Cardiac muscle cell (in vitro differentiated cells and primary cell): ENCODE measurements around the gene SARS2. TPM values are rescaled to one million over a fixed set of nuclear protein-coding genes. Genes with fewer than 3 reads are reported as not detected.

ENCODE experiments used
- DNase-seq, 2 donors: peaks; one replicate each; pipeline versions ENCODE4 v3.0.0 to v3.0.0-alpha.2; 2010 to 2017; ENCODE audit warnings: low read depth in 1 of 2, low spot score in 1 of 2
- H3K27ac ChIP-seq: fragments of 200-600 bp; sonication (generic); 2 replicates; pipeline ENCODE4 v1.5.1; 2016
- H3K27me3 ChIP-seq: fragments of 200-600 bp; sonication (generic); 2 replicates; pipeline ENCODE4 v1.6.0; 2016; ENCODE audit warnings: control low read depth
- H3K36me3 ChIP-seq: fragments of 200-600 bp; sonication (generic); 2 replicates; pipeline ENCODE4 v1.5.1; 2016; ENCODE audit warnings: control low read depth
- H3K4me1 ChIP-seq: fragments of 200-600 bp; sonication (generic); 2 replicates; pipeline ENCODE4 v1.8.1; 2017; ENCODE audit warnings: low read depth, mild to moderate bottlenecking, mixed run types
- H3K4me3 ChIP-seq: fragments of 200-600 bp; sonication (generic); 2 replicates; pipeline ENCODE4 v1.5.1; 2016; ENCODE audit warnings: mild to moderate bottlenecking
- H3K9me3 ChIP-seq: fragments of 200-600 bp; sonication (generic); 2 replicates; pipeline ENCODE4 v1.5.1; 2017; ENCODE audit warnings: low read depth, mild to moderate bottlenecking, control low read depth
- polyA plus RNA-seq: library from polyadenylated mRNA; unstranded; fragments of >200 nt; fragmentation: Nextera tagmentation; extraction: Ambion mirVana; gene quantifications from 2 replicates; pipeline ENCODE4 v1.2.1, GENCODE V29; 2016
- total RNA-seq: library from RNA; depleted of rRNA; stranded (reverse); fragments of >200 nt; gene quantifications from 2 replicates; pipeline ENCODE4 v1.2.3, GENCODE V29; 2016
- TF ChIP-seq, protein P1 (sequence below): IDR thresholded peaks from 2 replicates; pipeline ENCODE4 v1.5.1; 2012; ENCODE audit warnings: low read depth, mild to moderate bottlenecking, low read length

Gene SARS2
- total and polyA plus RNA-seq, 2 experiments from 2014 or later: 43.0 to 52.3 TPM

- H3K9me3 ChIP-seq: no peaks in the 10 kb centered on the region
- H3K4me3 ChIP-seq: no peak overlapping the region
- no peaks in the 10 kb centered on the region for H3K4me1 ChIP-seq
- TF ChIP-seq, protein P1, sequence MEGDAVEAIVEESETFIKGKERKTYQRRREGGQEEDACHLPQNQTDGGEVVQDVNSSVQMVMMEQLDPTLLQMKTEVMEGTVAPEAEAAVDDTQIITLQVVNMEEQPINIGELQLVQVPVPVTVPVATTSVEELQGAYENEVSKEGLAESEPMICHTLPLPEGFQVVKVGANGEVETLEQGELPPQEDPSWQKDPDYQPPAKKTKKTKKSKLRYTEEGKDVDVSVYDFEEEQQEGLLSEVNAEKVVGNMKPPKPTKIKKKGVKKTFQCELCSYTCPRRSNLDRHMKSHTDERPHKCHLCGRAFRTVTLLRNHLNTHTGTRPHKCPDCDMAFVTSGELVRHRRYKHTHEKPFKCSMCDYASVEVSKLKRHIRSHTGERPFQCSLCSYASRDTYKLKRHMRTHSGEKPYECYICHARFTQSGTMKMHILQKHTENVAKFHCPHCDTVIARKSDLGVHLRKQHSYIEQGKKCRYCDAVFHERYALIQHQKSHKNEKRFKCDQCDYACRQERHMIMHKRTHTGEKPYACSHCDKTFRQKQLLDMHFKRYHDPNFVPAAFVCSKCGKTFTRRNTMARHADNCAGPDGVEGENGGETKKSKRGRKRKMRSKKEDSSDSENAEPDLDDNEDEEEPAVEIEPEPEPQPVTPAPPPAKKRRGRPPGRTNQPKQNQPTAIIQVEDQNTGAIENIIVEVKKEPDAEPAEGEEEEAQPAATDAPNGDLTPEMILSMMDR: no peak
- no peak for DNase-seq
- H3K27me3 ChIP-seq: no peaks in the 10 kb centered on the region
- H3K27ac ChIP-seq: no peak overlapping the region
- H3K36me3 ChIP-seq: peaks cover 17% of the 10 kb centered on the region
Observed at GRCh38 chr19:38921420-38922274, 8.9 kb downstream of the SARS2 start.

DNA sequence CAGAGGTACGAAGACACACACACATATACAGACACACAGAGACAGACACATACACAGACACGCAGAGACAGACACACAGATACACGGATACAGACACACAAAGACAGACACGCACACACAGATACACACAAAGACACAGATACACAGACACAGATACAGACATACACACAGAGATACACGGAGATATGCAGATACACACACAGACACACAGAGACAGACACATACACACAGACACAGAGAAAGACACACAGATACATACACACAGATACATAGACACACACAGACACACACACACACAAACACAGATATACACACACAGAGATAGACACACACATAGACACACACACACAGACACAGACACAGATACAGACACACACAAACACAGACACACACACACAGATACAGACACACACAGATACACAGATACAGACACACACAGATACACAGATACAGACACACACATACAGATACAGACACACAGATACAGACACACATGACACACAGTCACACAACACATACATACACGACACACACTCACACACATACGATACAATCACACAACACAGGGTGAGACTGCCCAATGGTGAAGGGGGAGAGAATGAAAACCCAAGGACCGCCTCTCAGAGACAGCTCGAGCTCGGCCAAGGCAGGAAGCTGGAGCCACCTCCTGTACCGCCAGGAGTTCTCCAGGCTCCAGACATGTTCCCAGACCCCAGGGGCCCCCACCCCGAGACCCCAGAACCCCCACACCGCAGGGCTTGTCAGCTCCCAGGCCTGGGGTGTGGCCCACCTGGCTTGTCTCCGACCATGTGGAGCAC is 9.8 kb downstream of the SARS2 start:
- H3K27ac ChIP-seq: no peak overlapping the region

DNA sequence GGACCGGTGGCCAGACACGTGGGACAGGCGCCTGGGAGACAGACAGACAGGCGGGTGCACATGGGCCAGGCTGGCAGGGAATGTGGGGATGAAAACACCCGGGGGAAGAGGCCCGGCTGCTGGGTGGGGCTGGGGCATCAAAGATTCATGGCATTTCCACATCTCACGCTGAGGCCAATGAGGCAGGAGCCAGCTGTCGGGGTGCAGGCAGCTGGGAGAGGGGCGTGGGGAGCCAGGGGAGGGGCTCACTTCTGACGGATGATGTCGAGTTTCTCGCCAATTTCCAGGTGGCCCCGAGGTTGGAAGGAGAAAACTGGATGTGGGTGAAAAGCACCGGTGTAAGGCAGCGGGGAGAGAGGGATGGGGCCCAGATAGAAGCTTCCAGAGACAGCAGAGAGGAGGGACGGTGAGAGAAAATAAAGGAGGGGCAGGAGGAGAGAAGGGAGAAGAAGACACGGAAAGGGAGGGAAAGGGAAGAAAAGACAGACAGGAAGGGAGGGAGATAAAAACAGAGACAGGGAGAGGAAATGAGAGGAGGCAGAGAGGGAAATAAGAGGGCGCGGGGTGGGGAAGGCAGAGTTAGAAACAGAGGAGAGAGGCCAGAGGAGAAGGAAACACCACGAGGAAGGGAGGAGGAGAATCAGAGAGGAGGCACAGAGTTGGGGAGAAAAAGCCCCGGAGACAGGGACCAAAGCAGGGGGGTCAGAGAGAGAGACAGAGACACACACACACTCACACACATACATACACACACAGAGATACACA is 10.5 kb downstream of the SARS2 start:
- H3K27me3 ChIP-seq: no peaks in the 10 kb centered on the region
- TF ChIP-seq, protein P1: no peak
- no peaks in the 10 kb centered on the region for H3K9me3 ChIP-seq
- H3K36me3 ChIP-seq: peaks cover 16% of the 10 kb centered on the region
- DNase-seq: no peak
- H3K27ac ChIP-seq: no peak overlapping the region
- no peaks in the 10 kb centered on the region for H3K4me1 ChIP-seq
- no peak overlapping the region for H3K4me3 ChIP-seq

More for the DNA sequence above, 9.8 kb downstream of the SARS2 start:
- Histone ChIP-seq H3K36me3 (peaks cover 17% of the 10 kb centered on the region), H3K4me1 (no peaks in the 10 kb centered on the region), H3K27me3 (no peaks in the 10 kb centered on the region), H3K9me3 (no peaks in the 10 kb centered on the region), H3K4me3 (no peak overlapping the region)
- TF ChIP-seq, protein P1: no peak
- no peak for DNase-seq

DNA sequence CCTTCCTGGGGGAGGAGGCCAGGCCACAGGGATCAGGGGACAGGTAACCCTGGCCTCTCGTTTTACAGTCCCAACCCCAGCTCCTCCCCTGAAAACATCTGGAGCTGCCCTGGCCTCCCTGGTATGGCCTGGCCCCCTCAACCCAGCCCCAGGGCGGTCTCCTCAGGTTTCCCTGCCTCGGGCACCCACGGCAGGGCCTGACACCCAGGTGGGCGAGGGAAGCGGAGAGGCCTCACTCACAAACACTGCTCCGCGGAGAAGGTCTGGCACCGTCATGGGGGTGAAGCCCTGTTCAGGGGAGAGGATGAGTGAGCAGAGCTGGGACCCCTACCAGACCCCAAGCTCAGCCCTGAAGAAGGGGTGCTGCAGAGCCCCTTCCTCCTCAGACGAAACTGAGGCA is 12.0 kb downstream of the SARS2 start:
- no peaks in the 10 kb centered on the region for H3K9me3 ChIP-seq
- no peak for DNase-seq
- TF ChIP-seq, protein P1: no peak

GRCh38 chr19:38917921-38918491 is 12.6 kb downstream of the SARS2 start:
- DNase-seq: peak; percentile 15 to 19
- Histone ChIP-seq H3K27ac (peak overlapping the region; percentile 17), H3K36me3 (peaks cover 9% of the 10 kb centered on the region), H3K4me1 (no peaks in the 10 kb centered on the region), H3K27me3 (no peaks in the 10 kb centered on the region), H3K4me3 (no peak overlapping the region), H3K9me3 (no peaks in the 10 kb centered on the region)
- TF ChIP-seq, protein P1: peak; percentile 19

More for the DNA sequence above, 12.0 kb downstream of the SARS2 start:
- Histone ChIP-seq H3K36me3 (peaks cover 9% of the 10 kb centered on the region), H3K27ac (no peak overlapping the region), H3K4me3 (no peak overlapping the region), H3K4me1 (no peaks in the 10 kb centered on the region), H3K27me3 (no peaks in the 10 kb centered on the region)
